ENCODE results near the gene CNP.

Gene CNP

DNA sequence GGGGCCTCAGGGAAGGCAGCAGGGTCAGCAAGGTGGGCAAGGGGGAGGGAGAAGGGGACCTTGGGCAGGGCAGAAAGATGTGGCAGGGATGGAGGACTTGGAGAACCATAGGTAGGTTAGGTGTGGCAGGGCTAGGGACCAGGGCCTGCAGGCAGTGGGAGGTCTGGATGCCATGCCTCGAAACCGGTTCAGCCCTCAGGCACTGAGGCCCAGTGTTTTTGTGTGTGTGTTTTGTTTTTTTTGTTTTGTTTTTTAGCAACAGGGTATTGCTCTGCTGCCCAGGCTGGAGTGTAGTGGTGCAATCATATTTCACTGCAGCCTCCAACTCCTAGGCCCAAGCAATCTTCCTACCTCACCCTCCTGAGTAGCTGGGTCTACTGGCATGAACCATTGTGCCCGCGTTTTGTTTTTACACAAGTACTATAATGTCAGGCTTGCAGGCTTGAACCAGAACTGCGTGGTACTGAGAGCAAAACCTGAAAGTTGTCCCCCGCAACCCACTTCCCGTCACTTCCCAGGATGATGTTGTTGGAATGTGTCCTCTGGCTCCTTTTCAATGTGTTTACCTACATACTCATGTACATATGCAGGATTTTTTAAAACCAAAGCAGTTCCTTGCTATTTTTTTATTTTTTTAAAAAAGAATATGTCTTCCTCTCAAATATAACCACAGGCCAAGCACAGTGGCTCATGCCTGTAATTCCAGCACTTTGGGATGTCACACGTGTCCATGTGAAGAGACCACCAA, 23.8 kb upstream of the CNP start:
- no peak for DNase-seq

DNA sequence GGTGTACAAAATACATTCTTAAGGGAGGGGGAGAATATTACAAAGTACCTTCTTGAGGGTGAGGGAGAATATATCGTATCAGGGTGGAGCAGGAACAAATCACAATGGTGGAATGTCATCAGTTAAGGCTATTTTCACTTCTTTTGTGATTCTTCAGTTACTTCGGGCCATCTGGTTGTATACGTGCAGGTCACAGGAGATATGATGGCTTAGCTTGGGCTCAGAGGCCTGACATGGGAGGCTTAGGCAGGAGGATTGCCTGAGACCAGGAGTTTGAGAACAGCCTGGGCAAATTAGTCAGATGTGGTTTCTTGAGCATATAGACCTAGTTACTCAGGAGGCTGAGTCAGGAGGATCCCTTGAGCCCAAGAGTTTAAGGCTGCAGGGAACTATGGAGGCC, 23.1 kb upstream of the CNP start:
- no peak for DNase-seq

DNA sequence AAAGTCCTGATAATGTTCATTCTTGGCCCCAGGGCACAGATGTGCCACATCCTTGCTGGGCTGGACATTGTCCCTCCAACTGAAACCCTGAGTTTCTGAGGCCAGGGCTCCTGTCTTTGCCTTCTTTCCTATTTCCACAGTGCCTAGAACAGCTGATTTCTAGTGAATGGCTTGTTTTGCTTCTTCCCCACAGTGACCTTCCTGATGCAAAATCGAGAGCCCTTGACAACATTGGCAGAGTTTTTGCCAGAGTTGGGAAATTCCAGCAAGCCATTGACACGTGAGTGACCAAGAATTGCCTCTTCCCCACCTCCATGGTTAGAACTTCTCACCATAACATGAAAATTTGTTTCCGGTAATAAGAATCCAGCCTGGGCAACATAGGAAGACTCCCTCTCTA, 21.7 kb upstream of the CNP start:
- DNase-seq = no peak

DNA sequence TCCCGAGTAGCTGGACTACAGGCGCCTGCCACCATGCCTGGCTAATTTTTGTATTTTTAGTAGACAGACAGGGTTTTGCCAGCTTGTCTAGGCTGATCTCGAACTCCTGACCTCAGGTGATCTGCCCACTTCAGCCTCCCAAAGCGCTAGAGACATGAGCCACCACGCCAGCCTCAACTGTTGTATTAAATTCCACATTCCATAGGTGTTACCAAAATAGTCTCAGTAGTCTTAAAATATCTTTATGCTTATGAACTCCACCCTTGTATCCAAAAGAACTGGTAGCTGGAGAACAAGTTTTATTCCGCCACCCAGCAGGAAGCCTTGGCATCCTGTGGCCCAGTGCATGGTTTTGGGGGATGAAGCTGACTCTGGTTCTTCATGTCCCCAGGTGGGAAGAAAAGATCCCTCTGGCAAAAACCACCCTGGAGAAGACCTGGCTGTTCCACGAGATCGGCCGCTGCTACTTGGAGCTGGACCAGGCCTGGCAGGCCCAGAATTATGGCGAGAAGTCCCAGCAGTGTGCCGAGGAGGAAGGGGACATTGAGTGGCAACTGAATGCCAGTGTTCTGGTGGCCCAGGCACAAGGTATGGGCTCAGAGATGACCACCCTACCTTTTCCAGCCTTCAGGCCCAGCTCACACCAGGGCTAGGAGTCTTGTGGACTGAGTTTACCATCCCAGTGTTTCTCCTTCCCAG, 17.7 kb upstream of the CNP start:
- no peak for DNase-seq

DNA sequence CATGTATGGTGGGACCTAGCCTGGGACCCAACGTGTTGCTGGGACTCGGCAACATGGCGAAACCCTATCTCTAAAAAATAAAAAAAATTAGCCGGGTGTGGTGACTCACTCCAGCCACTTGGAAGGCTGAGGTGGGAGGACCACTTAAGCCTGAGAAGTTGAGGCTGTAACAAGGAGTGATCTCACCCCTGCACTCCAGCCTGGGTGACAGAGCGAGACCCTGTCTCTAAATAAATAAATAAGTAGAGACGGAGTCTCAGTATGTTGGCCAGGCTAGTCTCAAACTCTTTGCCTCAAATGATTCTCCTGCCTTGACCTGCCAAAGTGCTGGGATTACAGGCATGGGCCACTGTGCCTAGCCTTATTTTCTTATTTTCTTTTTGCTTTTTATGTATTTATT, 10.1 kb upstream of the CNP start:
- DNase-seq = no peak

DNA sequence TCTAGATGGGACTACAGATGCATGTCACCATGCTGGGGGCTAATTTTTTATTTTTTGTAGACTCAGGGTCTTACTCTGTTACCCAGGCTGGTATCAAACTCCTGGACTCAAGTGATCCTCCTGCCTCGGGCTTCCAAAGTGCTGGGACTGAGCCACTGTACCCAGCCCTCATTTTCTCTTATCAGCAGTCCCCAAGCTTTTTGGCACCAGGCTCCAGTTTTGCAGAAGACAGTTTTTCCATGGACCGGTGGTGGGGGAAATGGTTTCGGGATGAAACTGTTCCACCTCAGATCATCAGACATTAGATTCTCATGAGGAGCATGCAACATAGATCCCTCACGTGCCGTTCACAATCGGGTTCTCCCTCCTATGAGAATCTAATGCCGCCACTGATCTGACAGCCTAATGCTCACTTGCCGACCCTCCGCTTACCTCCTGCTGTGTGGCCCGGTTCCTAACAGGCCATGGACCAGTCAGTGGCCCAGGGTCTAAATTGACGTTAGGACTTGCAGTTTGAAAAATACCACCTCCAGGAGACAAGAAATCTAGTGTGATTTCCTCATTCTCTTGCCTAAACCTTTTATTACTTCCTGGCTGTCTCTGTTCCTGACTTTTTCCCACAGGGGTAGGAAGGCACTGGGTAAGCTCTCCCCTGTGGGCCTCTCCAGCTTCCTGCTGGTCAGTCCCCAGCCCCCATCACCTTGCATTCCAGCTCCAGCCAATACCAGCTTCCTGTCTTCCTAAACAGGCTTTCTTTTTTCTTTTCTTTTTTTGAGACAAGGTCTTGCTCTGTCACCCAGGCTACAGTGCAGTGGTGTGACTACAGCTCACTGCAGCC, 9.3 kb upstream of the CNP start:
- no peak for DNase-seq

DNA sequence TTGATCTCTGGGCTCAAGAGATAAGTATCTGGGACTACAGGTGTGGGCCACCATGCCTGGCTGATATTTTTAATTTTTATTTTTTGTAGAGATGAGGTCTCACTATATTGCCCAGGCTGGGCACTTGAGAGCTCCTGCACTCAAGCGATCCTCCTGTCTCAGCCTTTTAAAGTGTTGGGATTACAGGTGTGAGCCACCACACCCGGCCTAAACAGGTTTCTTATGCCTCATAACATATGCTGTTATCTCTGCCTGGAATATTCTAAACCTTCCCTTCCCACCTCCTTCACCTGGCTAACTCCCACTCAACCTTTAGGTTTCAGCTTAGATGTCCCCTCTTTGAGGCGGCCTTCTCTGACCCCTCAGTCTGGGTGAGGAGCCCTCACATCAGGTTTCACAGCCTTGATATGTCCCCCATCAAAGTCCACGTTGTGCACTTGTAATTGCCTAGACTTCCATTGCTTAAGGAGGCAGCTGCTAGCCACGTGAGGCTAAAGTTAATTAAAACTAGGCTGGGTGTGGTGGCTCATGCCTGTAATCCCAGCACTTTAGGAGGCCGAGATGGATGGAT, 8.6 kb upstream of the CNP start:
- no peak for DNase-seq

DNA sequence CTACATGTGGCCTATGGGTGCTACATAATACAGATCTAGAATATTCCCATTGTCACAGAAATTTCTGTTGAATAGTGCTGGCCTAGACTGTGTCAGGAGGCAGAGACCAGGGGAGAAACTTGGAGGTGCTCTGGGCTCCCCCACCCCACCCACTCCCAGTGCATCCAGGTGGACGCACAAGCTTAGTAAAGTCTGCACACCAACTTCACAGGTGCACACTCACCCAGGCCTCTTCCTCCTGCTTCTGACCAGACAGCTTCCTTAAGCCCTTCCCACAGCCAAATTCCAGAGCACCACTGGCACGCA, 7.6 kb upstream of the CNP start:
- no peak for DNase-seq

DNA sequence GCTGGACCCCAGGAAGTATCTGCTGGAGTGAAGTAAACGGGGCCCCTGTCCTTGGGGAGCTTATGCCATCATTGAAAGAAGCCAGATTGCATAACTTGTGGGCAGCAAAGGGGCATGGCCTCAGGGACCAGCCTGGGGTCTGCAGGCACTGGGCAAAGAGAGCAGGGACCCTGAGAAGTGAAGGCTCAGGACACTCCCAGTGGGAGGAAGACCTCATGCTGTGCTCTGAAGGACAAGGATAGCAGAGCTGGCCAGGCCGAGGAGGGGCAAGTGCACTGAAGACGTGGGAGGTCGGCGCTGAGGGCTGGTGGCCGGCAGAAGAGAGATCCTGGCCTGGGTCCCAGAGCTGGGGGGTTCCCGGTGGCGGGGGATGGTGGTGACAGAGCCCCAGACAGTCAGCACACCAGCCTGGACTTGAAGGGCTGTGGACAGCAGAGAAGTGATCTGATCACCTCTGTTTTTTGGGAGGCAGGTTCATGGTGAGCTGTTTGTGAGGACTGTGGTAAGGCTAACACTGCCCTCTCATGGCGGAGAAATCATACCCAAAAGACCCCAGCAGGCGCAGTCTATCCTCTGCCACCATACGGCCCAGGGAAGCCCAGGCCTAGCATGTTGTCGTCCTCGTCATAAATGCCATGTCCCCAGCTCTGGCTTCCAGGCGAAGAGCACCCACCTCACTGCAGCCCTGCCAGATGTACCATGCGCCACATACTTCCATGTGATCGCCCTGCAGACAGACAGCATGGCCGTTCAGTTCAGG, 7.1 kb upstream of the CNP start:
- DNase-seq = no peak

DNA sequence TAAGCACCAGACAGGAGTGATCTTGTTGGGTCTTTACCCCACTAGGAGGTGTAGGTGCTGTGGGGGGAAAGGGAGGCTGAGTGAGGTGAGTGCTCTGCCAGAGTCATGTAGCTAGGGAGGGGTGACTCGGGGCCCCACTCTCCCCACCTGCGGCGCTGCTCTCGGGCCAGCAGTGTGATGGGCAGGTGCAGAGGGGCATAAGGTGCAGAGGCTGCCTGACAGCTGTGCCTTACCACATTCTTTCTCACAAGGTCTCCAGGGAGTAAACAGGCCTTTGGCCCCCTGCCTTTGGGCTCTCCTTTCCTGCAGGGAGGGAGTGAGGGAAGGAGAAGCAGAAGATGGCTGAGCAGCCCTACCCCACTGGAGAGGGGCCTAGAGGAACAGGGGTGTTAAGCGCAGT, 4.5 kb upstream of the CNP start:
- DNase-seq = no peak

DNA sequence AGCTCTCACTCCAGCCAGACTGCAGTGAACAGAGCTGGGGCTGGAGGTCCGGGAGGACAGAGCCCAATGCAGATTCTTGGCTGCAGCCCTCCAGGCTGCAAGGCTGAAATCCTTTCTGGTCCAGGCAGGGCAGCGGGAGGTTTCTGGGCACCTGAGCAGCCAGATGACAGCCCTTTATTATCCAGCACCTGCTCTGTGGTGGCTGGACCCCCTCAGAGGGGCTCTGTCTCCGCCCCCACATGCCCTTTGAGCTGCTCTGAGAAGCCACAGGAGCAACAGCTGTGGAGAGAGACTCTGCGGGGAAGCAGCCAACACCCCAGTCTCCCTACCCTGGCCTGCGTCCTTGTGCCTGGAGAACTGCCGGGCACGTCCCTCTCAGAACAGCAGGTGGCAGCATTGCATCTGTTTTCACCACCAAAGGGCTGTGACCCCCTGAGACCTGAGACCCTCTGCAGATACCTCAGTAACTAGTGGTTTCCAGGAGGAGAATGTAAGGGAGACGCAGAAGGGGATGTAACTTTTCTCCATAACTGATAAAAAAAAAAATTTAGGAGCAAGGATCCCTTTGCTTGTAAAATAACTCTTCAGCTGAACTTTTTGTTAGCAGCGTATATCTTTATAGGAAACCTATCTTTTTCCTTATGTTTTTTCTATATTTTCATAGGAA, 3.7 kb upstream of the CNP start:
- DNase-seq = no peak

DNA sequence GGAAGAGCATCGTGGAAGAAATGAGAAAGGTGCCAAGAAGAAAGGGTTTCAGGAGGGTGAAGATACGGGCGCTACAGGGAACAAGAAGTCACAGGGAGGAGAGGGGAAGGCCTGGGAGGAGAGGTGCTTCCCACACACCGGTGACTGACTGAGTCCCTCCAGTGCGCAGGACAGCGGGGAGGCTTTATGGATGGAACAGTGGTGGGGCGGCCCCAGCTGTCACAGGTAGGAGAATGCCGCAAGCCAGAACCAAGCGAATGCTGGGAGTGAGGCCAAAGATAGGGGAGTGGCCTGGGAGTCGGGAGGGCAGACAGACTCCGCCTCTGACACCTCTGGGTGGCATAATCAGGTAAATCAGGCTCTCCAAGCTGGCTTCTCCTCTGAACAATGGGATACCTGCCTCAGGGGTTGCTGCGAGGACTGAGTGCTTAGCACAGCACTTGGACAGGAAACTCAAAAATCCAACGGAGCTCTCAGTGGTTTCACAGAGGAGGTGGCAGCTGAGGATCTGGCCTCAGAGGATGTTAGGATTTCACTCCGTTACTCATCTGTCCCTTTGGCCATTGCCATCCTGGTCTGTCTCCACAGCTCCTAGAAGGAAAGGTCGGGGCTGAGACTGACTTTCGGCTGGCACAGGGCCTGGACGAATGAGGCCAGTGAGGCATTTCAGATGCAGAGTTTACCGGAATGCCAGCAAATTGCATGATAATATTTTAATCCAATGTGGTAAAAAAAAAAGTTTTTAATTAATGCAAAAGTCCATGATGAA, 717 bp upstream of the CNP start:
- peak; percentile 88 for DNase-seq

DNA sequence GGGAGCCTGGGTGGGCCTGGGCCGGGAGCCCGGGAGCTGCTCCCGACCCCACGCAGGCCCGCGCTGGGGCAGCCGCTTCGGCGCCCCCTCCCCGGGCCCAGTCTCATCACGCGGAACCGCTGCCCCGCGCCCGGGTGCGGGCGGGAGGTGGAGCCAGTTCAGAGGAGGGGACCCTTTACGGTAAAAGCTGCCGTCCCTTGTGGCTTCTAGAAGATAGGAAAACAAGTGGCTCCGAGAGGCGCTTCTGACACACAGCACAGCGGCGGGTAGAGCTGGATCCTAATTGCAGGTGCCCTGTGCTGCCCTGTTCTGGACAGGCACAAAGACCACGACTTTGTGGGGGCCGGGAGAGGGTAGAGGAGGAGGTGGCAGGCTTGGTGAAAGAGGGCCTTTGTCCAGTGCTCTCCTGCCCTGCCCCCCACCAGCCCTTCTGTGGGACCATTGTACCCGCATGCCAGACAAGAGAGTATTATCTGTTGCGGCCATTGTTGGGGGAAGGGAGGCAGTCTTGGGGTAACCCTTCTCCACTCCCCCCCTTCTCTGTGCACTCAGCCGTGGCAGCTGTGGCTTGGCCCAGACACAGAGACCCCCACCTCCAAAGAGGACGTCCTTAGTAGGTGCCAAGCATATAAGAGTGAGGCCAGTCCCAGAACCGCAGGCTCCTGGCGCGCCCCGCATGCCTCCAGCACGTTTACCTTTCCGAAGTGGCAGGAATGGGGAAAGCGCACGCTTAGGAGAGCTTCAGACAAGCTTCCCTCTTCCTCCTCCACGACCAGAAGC, 736 bp downstream of the CNP start:
- DNase-seq = no peak

DNA sequence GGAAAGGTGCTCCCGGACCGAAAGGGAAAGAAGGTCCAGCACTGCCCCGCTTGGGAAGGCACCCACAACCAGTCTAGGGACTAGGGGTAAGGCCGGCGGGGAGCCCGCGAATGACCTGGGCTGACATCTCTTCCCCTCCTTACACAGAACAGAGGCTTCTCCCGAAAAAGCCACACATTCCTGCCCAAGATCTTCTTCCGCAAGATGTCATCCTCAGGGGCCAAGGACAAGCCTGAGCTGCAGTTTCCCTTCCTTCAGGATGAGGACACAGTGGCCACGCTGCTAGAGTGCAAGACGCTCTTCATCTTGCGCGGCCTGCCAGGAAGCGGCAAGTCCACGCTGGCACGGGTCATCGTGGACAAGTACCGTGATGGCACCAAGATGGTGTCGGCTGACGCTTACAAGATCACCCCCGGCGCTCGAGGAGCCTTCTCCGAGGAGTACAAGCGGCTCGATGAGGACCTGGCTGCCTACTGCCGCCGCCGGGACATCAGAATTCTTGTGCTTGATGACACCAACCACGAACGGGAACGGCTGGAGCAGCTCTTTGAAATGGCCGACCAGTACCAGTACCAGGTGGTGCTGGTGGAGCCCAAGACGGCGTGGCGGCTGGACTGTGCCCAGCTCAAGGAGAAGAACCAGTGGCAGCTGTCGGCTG, 1.5 kb downstream of the CNP start:
- no peak for DNase-seq

DNA sequence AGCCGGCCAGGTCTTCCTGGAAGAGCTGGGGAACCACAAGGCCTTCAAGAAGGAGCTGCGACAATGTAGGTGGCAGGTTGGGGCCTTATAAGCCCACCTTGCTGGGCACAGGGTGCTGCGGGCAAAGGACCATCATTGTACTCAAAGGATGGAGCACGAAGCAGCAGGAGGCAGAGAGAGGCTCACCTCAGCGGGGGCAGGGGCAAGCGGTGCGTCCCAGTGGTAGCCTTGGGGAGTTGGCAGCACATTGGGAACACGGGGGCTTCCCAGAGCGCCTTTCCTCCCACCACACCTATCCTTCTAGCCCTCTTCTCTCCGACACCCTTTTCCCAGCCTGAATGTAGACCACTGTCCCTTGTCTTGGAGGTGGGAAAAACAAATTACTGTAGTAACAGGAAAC, 2.1 kb downstream of the CNP start:
- no peak for DNase-seq

DNA sequence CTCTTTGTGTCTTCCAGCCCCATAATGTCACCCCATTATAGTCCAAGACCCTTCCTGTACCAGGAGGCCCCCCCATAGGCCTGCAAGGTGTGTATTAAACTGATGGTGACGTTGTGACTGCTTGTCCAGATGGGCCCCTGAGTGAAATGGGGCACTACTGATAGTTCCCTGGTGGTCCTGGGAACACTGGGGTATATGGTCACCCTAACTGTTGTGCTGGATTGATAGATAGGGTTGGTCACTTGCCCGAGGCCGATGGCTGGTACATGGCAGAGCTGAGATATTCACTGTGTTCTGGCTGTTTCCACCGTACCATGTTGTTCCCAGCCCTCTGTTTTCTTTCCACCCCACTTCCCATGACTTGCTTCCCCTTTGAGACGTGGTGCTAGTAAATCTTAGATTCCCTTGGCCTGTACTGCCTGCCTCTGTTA, 4.3 kb downstream of the CNP start:
- no peak for DNase-seq

DNA sequence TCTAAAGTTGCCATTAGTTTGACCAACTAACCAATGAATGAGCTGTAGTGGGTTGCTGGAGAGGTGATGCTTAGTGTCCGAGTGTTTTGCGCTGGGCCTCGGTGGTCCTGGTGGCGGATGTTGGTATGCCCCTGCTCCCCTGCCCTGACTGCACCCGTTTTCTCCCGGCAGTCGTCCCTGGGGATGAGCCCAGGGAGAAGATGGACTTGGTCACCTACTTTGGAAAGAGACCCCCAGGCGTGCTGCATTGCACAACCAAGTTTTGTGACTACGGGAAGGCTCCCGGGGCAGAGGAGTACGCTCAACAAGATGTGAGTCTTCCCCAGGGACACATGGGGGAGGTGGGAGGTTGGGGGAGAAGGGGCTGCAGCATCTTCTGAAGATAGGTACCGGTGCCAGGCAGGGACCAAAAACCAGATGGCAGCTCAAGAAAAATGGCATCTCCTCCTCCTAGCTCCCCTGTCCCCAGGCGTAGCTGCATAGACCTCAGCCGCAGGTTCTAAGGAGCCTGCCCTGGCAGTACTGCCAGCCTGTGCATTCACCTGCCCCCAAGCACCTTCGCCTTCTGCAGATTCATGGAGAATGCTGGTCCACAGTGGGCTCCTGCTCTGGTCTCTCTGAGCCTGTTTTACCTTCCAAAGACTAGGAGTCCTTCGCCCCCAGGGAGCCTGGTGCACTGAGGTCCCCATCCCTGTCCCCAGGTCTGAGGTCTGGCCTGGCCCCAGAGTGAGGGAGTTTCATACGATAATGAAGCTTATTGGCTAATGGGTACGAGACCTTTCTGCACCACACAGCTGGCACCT, 5.3 kb downstream of the CNP start:
- no peak for DNase-seq

DNA sequence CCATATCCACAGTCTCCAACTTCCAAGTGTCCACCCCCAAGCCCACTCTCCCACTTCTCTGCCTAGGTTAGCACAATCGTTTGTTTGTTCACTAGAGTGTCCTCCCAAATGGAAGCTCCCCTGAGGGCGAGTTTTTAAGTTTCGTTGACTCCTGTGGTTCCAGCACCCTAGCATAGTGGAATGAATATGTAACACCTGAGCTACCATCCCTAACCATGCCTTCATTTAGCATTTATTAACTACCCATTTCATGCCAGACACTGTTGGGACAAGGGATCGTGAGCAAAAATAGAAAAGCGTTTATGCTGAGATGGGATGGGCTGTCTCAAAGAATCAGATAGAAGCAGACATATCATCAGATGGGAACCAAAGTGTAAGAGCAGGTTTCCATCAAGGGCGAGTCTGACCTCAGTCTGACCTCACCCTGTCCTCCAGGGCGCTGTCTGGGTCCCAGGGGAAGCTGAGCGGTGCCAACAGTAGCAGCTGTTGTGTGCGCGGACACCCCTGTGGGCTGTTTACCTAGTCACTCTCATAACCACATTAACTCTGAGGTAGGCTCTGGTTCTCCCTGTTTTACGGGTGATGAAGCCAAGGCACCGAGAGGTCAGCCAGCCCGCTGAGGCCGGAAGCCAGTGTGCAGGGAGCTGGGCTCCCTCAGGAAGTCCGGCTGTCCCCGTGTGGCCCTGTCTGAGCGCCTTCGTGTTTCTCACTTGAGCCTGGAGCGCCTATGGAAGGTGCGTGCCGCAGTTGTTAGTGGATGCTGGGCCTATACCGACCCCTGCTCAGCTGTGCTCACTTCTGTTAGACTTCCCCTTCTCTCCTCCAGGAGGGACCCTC, 6.2 kb downstream of the CNP start:
- DNase-seq = no peak

All from NCI-H1048 (cell line).